HCT116 (cell line): ENCODE data around the gene HDHD5.

ENCODE experiments used
- CEBPB ChIP-seq: IDR thresholded peaks from 2 replicates; pipeline ENCODE4 v1.6.1; 2012; ENCODE audit warnings: low read depth
- EZH2 ChIP-seq: fragments of 200-600 bp; sonication (generic); IDR thresholded peaks from 2 replicates; pipeline ENCODE4 v1.6.1; 2017; ENCODE audit warnings: antibody characterized with exemption, mixed run types
- EZH2phosphoT487 ChIP-seq: fragments of 200-600 bp; IDR thresholded peaks from 2 replicates; pipeline ENCODE4 v1.6.1; 2018; ENCODE audit warnings: antibody characterized with exemption, borderline replicate concordance
- POLR2A ChIP-seq: IDR thresholded peaks from 2 replicates; pipeline ENCODE4 v1.7.0; 2011; ENCODE audit warnings: borderline replicate concordance; ENCODE audit not compliant: insufficient read depth, insufficient read length; ENCODE audit errors: extremely low read depth
- RAD21 ChIP-seq: IDR thresholded peaks from 2 replicates; pipeline ENCODE4 v1.6.1; 2012; ENCODE audit warnings: low read depth, mild to moderate bottlenecking
- TCF7L2 ChIP-seq: IDR thresholded peaks from 2 replicates; pipeline ENCODE4 v1.7.0; 2011; ENCODE audit warnings: borderline replicate concordance, inconsistent platforms; ENCODE audit not compliant: insufficient read depth, insufficient read length; ENCODE audit errors: extremely low read depth
- TF ChIP-seq, protein P1 (sequence below), 3 experiments: fragments of 200-600 bp in 1 of 3; sonication (generic) in 1 of 3; IDR thresholded peaks in 2 of 3; conservative IDR thresholded peaks in 1 of 3; 2 replicates each; pipeline ENCODE4 v1.5.1; 2012 to 2017; ENCODE audit warnings: low read depth in 2 of 3, low read length in 2 of 3, antibody characterized with exemption in 1 of 3, borderline replicate concordance in 1 of 3, control low read depth in 1 of 3, mild to moderate bottlenecking in 1 of 3, mixed read lengths in 1 of 3, mixed run types in 1 of 3, moderate library complexity in 1 of 3; ENCODE audit not compliant: insufficient read depth in 1 of 3
- TF ChIP-seq, protein P2 (sequence below): IDR thresholded peaks from 2 replicates; pipeline ENCODE4 v1.6.1; 2012

DNA sequence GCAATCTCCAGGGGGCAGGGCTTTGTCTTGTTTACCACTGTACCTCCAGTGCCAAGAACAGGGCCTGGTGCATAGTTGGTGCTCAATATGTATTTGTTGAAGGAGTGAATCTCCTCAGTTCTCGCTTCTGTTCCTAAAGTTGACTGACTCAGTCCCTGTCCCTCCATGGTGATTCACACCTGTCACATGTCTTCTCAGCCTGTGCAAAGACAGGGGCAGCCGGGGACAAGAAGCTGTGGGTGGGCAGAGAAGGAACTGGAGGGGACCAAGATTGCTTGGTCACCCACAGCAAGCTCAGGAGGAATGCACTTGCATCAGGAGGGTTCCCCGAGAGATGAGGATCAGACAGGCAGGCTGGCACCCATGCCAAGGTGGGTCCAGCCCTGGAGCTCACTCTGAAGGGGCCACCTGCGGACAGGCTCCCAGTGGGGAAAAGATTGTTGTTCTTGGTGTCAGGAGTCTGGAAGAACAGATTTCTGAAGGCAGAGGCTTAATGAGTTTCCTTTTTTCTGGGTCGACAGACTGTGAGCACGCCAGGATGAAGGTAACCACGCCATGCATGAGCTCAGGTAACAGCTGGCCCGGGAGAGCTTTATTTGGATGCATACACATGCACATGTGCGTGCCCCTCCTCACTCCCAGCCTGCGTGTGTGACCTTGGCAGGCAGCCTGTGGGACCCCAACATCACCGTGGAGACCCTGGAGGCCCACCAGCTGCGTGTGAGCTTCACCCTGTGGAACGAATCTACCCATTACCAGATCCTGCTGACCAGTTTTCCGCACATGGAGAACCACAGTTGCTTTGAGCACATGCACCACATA lies 57.4 kb downstream of the HDHD5 start:
- TF ChIP-seq, protein P1, sequence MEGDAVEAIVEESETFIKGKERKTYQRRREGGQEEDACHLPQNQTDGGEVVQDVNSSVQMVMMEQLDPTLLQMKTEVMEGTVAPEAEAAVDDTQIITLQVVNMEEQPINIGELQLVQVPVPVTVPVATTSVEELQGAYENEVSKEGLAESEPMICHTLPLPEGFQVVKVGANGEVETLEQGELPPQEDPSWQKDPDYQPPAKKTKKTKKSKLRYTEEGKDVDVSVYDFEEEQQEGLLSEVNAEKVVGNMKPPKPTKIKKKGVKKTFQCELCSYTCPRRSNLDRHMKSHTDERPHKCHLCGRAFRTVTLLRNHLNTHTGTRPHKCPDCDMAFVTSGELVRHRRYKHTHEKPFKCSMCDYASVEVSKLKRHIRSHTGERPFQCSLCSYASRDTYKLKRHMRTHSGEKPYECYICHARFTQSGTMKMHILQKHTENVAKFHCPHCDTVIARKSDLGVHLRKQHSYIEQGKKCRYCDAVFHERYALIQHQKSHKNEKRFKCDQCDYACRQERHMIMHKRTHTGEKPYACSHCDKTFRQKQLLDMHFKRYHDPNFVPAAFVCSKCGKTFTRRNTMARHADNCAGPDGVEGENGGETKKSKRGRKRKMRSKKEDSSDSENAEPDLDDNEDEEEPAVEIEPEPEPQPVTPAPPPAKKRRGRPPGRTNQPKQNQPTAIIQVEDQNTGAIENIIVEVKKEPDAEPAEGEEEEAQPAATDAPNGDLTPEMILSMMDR (IDR thresholded peaks at IDR 0.05 in 2 of 3, conservative IDR thresholded peaks at IDR 0.05 in 1 of 3; ENCODE audit: borderline replicate concordance in 1 of 3, insufficient read depth in 1 of 3, low read depth in 2 of 3, low read length in 2 of 3) = no peak
- TF ChIP-seq EZH2phosphoT487 (no peak), EZH2 (no peak), CEBPB (no peak), RAD21 (no peak), POLR2A (no peak), TCF7L2 (no peak)
- TF ChIP-seq, protein P2, sequence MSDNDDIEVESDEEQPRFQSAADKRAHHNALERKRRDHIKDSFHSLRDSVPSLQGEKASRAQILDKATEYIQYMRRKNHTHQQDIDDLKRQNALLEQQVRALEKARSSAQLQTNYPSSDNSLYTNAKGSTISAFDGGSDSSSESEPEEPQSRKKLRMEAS = no peak
